GM19438 (cell line): Measurements from ENCODE around the gene CDCA3.
A peak's percentile ranks its signal among the peaks of the same experiment; 100 is the strongest.

ENCODE experiments used
- ATAC-seq: cut with Tn5 transposase; IDR thresholded peaks from one replicate; pipeline ENCODE4 v1.9.1; 2021; ENCODE audit warnings: low read depth; ENCODE audit not compliant: unreplicated experiment

The CDCA3 gene

GRCh38 chr12:6855322-6855721 lies 4.2 kb upstream of the CDCA3 start:
- ATAC-seq, result no peak

- no peak for ATAC-seq
Measured at GRCh38 chr12:6854036-6854435, 3.0 kb upstream of the CDCA3 start.

- no peak for ATAC-seq
Measured at GRCh38 chr12:6853626-6854025, 2.5 kb upstream of the CDCA3 start.

GRCh38 chr12:6852651-6853354 lies 1.7 kb upstream of the CDCA3 start:
- ATAC-seq, result no peak

DNA sequence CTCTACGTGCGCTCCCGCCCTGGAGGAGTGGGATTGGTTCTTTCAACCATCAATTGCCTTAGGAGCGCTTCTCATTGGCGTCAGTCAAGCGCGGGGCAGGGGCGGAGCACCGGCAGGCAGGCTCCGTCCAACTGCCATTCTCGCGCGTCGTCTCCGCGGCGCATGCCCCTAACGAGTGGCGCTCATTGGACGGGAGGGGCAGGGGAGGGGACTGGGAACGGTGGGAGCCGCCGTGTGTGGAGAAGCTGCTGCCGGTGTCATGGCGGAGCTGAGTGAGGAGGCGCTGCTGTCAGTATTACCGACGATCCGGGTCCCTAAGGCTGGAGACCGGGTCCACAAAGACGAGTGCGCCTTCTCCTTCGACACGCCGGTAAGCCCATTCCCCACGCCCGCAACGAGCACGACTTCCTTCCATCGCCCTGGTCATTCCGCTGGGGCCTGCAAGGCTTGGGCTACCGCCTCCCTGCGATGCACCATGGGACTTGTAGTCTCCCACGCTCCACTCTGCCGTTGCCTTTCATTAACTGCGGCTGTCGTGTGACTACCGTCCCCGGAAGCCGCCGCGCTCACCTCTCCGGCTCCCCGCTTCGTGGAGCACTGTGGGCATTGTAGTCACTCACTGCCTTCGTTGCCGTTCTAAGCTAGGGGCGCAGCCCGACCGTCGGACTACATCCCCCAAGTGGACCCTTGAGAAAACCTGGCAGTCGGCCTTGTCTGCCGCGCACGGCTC lies 1.0 kb upstream of the CDCA3 start, which contains the start of gene USP5:
TSS of gene USP5 (plus strand) at position 230 of the 730 bp plus-strand sequence. CDS start at position 260, 30 bp downstream.
- ATAC-seq, result peak; percentile 71

- ATAC-seq, result no peak
Measured at GRCh38 chr12:6850796-6851152, 312 bp downstream of the CDCA3 start.

DNA sequence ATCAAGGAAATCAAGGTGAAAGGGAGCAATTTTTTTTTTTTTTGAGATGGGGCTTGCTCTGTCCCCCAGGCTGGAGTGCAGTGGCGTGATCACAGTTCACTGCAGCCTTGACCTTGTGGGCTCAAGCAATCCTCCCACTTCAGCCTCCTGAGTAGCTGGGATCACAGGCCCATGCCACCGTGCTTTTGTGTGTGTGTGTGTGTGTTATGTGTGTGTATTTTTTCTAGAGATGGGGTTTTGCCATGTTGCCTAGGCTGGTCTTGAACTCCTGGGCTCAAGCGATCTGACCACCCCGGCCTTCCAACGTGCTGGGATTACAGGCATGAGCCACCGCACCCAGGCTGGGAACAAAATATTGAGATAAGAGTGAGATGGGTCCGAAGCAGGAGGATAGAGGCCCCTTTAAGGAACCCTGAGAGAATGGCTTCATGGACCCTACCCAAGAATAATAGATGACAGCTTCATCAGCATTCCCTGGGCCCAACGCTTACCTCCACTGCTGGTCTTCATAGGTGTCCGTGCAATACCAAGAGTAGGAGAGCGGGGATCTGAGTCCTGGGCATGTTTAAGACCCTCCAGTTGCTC lies 1.0 kb downstream of the CDCA3 start:
- no peak for ATAC-seq

DNA sequence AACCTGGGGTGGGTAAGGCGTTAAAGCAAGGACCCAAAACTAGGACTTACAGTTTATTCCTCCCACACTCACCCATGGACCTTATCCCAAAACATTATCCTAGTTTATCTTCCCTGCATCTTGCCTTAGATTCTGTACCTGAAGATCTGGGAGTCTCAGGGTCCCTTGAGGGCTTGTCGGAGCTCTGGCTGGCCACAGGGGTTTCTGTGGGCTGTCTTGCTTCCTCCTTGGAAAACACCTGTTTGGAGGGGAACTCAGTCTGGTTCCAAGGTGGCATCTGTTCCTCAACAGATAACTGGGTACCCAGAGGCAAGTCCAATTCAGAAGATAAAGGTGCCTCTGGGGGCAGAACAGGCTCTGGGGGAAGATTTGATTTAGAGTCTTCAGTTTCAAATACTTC lies 1.7 kb downstream of the CDCA3 start:
- no peak for ATAC-seq

- no peak for ATAC-seq
Measured at GRCh38 chr12:6847676-6848075, 3.4 kb downstream of the CDCA3 start.

DNA sequence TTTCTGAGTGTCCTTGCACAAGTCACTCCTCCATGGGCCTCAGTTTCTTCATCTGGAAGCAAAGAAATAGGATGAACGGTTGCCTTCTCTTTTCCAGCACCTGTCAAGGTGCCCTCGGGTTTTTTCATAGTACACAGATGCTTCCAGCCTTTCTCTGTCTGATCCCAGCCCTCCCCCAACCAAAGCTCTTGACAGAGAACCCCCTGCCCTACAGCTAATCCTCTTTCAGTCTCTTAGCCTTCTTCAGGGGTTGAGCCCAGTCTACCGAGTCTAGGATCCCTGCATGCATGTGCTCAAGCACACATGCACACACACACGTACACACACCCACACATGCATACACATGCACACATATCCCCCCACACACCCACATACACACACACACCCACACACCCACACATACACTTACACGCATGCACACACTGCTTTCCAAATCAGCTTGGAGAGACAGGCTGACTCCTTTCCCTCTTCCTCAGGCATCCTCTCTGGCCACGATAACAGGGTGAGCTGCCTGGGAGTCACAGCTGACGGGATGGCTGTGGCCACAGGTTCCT lies 4.7 kb downstream of the CDCA3 start:
- no peak for ATAC-seq

- no peak for ATAC-seq
Measured at GRCh38 chr12:6845395-6845794, 5.7 kb downstream of the CDCA3 start.

- no peak for ATAC-seq
Measured at GRCh38 chr12:6843118-6843902, 7.8 kb downstream of the CDCA3 start.

- no peak for ATAC-seq
Measured at GRCh38 chr12:6842075-6842474, 9.0 kb downstream of the CDCA3 start.

GRCh38 chr12:6840761-6841515 lies 10.1 kb downstream of the CDCA3 start, which contains the start of gene GNB3:
Gene GNB3 (plus strand): TSS chr12:6840925. CDS start chr12:6841288, 363 bp downstream.
- ATAC-seq, result no peak

DNA sequence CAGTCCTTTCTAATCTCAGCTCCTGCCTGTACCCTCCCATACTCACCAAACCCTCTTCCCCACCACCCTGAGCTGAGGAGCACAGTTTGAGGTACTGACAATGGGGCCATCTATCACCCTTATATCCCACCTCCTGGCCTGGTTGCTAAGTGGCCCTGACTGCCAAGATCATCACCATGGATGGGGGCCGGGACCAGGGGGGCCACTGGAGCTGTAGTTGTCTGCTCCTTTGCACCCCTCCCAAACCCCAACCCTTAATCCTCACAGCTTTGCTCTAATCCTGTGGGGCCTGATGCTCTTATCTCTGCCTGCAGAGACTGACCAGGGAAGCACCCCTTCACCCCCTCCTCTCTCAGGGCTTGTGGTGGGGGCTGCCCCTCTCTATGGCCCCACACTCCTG lies 10.8 kb downstream of the CDCA3 start:
- no peak for ATAC-seq

GRCh38 chr12:6839482-6840201 lies 11.4 kb downstream of the CDCA3 start:
- ATAC-seq, result peak; percentile 70

DNA sequence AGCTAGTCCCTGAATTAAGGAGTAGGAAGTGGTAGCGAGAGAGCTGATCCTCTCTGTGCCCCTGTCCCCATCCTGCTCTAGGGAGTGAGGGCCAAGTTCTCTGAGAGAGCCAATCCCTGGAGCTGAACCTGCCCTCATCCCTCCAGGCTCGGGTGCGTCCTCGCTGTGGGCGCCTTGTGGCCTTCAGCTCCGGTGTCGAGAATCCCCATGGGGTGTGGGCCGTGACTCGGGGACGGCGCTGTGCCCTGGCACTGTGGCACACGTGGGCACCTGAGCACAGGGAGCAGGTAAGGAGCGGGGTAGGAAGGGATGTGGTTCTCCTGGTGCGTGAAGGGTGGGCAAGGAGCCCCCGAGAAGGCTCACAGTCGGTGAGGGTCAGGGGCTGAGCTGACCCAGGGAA lies 12.2 kb downstream of the CDCA3 start:
- ATAC-seq, result no peak

DNA sequence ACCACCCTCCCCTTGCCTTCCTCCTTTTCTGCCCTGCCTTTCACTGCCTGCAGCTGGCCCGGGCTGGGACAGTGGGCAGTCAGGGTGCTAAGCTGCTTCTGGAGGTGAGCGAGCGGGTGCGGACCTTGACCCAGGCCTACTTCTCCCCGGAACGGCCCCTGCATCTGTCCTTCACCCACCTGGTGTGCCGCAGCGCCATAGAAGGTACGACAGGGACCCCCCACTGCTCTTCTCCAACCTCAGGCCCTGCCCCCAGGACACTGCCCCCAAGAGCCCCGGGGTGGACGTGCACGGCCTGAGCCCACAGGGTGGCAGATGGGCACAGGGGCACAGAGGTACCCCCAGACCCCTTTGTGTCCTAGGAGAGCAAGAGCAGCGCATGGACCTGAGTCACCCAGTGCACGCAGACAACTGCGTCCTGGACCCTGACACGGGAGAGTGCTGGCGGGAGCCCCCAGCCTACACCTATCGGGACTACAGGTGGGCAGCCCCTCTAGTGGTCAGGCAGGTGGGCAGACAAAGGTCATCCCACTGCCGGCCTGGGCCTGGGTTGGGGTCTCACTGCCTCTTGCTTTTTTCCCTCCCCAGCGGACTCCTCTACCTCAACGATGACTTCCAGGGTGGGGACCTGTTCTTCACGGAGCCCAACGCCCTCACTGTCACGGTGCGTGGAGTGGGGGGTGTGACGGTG lies 13.6 kb downstream of the CDCA3 start:
- ATAC-seq, result no peak

DNA sequence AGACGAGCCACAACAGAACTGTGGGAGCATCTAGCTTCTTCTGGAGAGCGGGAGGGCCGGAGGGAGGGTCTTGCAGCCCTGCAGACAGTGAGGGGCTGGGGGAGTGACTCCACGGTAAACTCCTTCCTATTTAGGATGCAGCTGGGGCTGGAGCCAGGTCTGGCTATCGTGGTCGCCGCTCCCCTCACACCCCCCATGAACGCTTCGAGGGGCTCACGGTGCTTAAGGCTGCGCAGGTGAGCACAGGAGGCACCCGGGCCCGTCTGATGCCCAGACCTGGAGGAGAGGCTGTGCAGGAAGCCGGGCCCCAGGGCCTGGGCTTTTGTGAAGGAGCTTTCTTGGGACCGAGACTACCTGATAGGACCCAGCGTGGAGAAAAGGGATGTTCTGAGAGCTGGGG lies 14.2 kb downstream of the CDCA3 start:
- ATAC-seq, result no peak
